Cerebellar cortex (tissue), 1 donor: ENCODE results near the gene OGFOD3.
"Not testable (repeated sequence)": the region's sequence is repeated elsewhere in the genome, so short reads cannot be mapped to it uniquely, and the experiment has no call there.

Experiments
- DNase-seq: peaks from one replicate; pipeline ENCODE4 v3.0.0-alpha.2; 2015; ENCODE audit warnings: low spot score

The OGFOD3 gene

GRCh38 chr17:82433560-82434215 lies 15.3 kb upstream of the OGFOD3 start:
- DNase-seq: no peak

GRCh38 chr17:82432017-82432416 lies 13.6 kb upstream of the OGFOD3 start:
- DNase-seq: no peak

GRCh38 chr17:82429824-82430223 lies 11.4 kb upstream of the OGFOD3 start:
- DNase-seq: no peak

- no peak for DNase-seq
These were observed 10.2 kb upstream of the OGFOD3 start for GRCh38 chr17:82428546-82428945.

- no peak for DNase-seq
These were observed 6.4 kb upstream of the OGFOD3 start for GRCh38 chr17:82424863-82425159.

- peak; percentile 56 for DNase-seq
These were observed 5.8 kb upstream of the OGFOD3 start for GRCh38 chr17:82424001-82424862.

- no peak for DNase-seq
These were observed 1.2 kb upstream of the OGFOD3 start for GRCh38 chr17:82419540-82419939.

- no peak for DNase-seq
These were observed 1.6 kb downstream of the OGFOD3 start for GRCh38 chr17:82416771-82417170.

- DNase-seq: no peak
These were observed 2.1 kb downstream of the OGFOD3 start for GRCh38 chr17:82416264-82416663.

- DNase-seq: no peak
These were observed 2.6 kb downstream of the OGFOD3 start for GRCh38 chr17:82415786-82416185.

GRCh38 chr17:82415336-82415735 lies 3.0 kb downstream of the OGFOD3 start:
- no peak for DNase-seq

GRCh38 chr17:82414548-82415281 lies 3.7 kb downstream of the OGFOD3 start:
- DNase-seq: peak; percentile 71

GRCh38 chr17:82412535-82413520 lies 5.6 kb downstream of the OGFOD3 start:
- no peak for DNase-seq

- DNase-seq: not testable (repeated sequence)
These were observed 6.3 kb downstream of the OGFOD3 start for GRCh38 chr17:82412081-82412480.

- no peak for DNase-seq
These were observed 6.9 kb downstream of the OGFOD3 start for GRCh38 chr17:82411396-82412053.

GRCh38 chr17:82410014-82410716 lies 8.2 kb downstream of the OGFOD3 start:
- DNase-seq: no peak

- no peak for DNase-seq
These were observed 9.5 kb downstream of the OGFOD3 start for GRCh38 chr17:82408938-82409318.

- DNase-seq: no peak
These were observed 10.0 kb downstream of the OGFOD3 start for GRCh38 chr17:82408288-82408937.

GRCh38 chr17:82407255-82407654 lies 11.1 kb downstream of the OGFOD3 start:
- no peak for DNase-seq

GRCh38 chr17:82406131-82406671 lies 12.2 kb downstream of the OGFOD3 start:
- DNase-seq: no peak
